ENCODE results near the gene MSLN.

The MSLN gene

DNA sequence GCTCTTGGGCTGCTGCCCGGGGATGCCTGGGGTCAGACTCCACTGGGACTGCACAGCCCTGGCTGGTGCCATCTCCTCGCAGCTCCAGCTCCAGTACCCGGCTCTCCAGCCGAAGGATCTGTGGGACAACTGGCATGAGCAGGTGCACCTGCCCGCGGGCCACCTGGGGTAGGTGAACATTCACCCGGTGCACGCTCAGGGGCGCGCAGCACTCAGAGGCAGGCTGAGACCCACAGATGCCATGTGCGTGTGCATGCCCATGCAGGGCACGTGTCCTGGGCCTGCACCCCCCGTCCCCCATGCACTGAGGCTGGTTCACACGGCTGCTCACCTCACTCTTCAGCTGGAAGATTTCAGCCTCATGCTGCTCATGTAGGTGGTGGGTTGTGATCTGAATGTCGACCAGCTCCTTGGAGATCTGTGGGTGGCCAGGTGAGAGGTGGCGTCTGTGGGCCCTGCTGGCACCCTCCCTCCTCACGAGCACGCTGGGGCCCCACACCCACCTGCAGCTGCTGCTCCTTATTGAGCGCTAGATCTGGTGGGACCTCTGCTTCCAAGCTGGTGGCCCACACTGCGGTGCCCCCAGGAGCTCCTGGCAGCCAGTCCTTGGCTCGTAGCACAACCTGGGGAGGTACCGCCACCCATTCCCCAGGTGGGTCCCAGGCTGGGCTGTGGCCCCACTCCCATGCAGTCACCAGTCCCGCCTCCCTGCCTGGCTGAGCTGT is 34.9 kb upstream of the MSLN start:
- H3K36me3 ChIP-seq = peaks cover 8% of the 10 kb centered on the region
- H3K4me1 ChIP-seq (ENCODE audit: control insufficient read depth in 1 of 2, insufficient read depth in 1 of 2, low read depth in 1 of 2, low read length in 1 of 2) = peaks cover 18 to 39% of the 10 kb centered on the region in 2 experiments
- peaks cover 61% of the 10 kb centered on the region for H3K27me3 ChIP-seq
- TF ChIP-seq, protein P1, sequence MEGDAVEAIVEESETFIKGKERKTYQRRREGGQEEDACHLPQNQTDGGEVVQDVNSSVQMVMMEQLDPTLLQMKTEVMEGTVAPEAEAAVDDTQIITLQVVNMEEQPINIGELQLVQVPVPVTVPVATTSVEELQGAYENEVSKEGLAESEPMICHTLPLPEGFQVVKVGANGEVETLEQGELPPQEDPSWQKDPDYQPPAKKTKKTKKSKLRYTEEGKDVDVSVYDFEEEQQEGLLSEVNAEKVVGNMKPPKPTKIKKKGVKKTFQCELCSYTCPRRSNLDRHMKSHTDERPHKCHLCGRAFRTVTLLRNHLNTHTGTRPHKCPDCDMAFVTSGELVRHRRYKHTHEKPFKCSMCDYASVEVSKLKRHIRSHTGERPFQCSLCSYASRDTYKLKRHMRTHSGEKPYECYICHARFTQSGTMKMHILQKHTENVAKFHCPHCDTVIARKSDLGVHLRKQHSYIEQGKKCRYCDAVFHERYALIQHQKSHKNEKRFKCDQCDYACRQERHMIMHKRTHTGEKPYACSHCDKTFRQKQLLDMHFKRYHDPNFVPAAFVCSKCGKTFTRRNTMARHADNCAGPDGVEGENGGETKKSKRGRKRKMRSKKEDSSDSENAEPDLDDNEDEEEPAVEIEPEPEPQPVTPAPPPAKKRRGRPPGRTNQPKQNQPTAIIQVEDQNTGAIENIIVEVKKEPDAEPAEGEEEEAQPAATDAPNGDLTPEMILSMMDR (IDR thresholded peaks at IDR 0.05) = no peak
- H3K9me3 ChIP-seq = no peaks in the 10 kb centered on the region
- H3K4me3 ChIP-seq (ENCODE audit: low read depth in 1 of 2, low read length in 1 of 2) = no peak overlapping the region
- no peak overlapping the region for H3K27ac ChIP-seq

DNA sequence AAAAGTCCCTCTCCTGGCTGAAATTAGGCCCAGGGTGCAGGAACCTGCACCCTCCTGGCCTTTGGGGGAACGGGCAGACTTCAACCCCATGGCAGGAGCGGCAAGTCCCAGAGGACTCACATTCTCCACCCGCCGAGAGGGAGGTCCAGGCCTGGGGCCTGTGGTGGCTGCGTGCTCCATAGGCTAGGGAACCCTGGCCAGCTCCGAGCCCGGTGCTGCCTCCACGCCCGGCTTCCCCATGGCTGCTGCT is 34.4 kb upstream of the MSLN start:
- Histone ChIP-seq H3K27ac (no peak overlapping the region), H3K4me3 (ENCODE audit: low read depth in 1 of 2, low read length in 1 of 2) (no peak overlapping the region), H3K4me1 (ENCODE audit: control insufficient read depth in 1 of 2, insufficient read depth in 1 of 2, low read depth in 1 of 2, low read length in 1 of 2) (peaks cover 15 to 35% of the 10 kb centered on the region in 2 experiments), H3K36me3 (peaks cover 12% of the 10 kb centered on the region), H3K9me3 (no peaks in the 10 kb centered on the region), H3K27me3 (peaks cover 61% of the 10 kb centered on the region)
- TF ChIP-seq, protein P1 (IDR thresholded peaks at IDR 0.05) = no peak

GRCh38 chr16:726438-727290 is 33.9 kb upstream of the MSLN start, which contains the start of the genes CCDC78 and HAGHL:
Gene CCDC78, minus strand, starts transcription at chr16:726443. Its CDS starts 76 bp downstream, at chr16:726367.
Gene HAGHL, plus strand, starts transcription at chr16:727106. Its CDS starts 404 bp downstream, at chr16:727510.
- Histone ChIP-seq H3K27me3 (peaks cover 61% of the 10 kb centered on the region), H3K36me3 (peaks cover 18% of the 10 kb centered on the region), H3K9me3 (no peaks in the 10 kb centered on the region), H3K4me3 (ENCODE audit: low read depth in 1 of 2, low read length in 1 of 2) (peak within 1 kb of the TSS; percentile 35 to 53), H3K27ac (no peak within 1 kb of the TSS), H3K4me1 (ENCODE audit: control insufficient read depth in 1 of 2, insufficient read depth in 1 of 2, low read depth in 1 of 2, low read length in 1 of 2) (peaks cover 10 to 30% of the 10 kb centered on the region in 2 experiments)
- TF ChIP-seq, protein P1 (IDR thresholded peaks at IDR 0.05) = no peak

- TF ChIP-seq, protein P1 (IDR thresholded peaks at IDR 0.05) = no peak
- Histone ChIP-seq H3K4me1 (ENCODE audit: control insufficient read depth in 1 of 2, insufficient read depth in 1 of 2, low read depth in 1 of 2, low read length in 1 of 2) (peaks cover 8 to 25% of the 10 kb centered on the region in 2 experiments), H3K4me3 (ENCODE audit: low read depth in 1 of 2, low read length in 1 of 2) (peak overlapping the region; percentile 35 to 53), H3K9me3 (no peaks in the 10 kb centered on the region), H3K27ac (no peak overlapping the region), H3K36me3 (peaks cover 26% of the 10 kb centered on the region), H3K27me3 (peaks cover 61% of the 10 kb centered on the region)
Observed at GRCh38 chr16:727291-727977, 33.1 kb upstream of the MSLN start.

DNA sequence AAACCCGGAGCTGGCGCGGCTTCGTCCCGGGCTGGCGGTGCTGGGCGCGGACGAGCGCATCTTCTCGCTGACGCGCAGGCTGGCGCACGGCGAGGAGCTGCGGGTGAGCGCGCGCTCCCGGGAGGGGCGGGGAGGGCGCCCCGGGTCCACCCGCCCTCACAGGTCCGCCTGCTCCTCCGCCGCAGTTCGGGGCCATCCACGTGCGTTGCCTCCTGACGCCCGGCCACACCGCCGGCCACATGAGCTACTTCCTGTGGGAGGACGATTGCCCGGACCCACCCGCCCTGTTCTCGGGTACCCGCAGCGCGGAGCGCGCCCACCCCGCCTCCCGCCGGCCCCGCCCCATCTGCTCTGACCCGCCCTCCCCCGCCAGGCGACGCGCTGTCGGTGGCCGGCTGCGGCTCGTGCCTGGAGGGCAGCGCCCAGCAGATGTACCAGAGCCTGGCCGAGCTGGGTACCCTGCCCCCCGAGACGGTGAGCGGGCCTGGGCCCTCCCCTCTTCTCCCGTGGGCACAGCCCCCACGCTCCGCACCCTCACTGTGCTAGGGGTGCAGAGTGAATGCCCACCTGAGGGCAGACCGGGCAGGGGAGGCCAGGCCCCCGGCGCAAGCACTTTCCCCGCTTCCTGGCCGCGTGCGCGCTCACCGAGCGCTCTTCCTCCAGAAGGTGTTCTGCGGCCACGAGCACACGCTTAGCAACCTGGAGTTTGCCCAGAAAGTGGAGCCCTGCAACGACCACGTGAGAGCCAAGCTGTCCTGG is 32.2 kb upstream of the MSLN start:
- Histone ChIP-seq H3K36me3 (peaks cover 34% of the 10 kb centered on the region), H3K4me1 (ENCODE audit: control insufficient read depth in 1 of 2, insufficient read depth in 1 of 2, low read depth in 1 of 2, low read length in 1 of 2) (peaks cover 8 to 25% of the 10 kb centered on the region in 2 experiments), H3K27ac (no peak overlapping the region), H3K4me3 (ENCODE audit: low read depth in 1 of 2, low read length in 1 of 2) (peak overlapping the region in 1 of 2 experiments; percentile 53), H3K27me3 (peaks cover 61% of the 10 kb centered on the region), H3K9me3 (no peaks in the 10 kb centered on the region)
- TF ChIP-seq, protein P1 (IDR thresholded peaks at IDR 0.05) = no peak
